IMR-90 (cell line): ENCODE measurements around the gene SPATA31E1. TPM values are rescaled to one million over a fixed set of nuclear protein-coding genes. Genes with fewer than 3 reads are reported as not detected.

Experiments
- ATAC-seq: fragments of 200-7000 bp; cut with Tn5 transposase; 2 replicates; pipeline ENCODE4 v1.9.1; 2020; ENCODE audit warnings: low read depth, mild to moderate bottlenecking, moderate library complexity
- BruUV-seq: library from RNA; stranded (reverse); fragments of 400-500 nt; replicated peaks from 2 replicates; lab custom pipeline; 2021; lab: Mats Ljungman, UMichigan
- CTCF ChIA-PET: fragments of 300-600 bp; formaldehyde crosslinking; extraction: SDS; loops from one replicate; lab custom pipeline; 2021; ENCODE audit warnings: antibody characterized with exemption; lab: Yijun Ruan, JAX
- POLR2A ChIA-PET: fragments of 300-600 bp; sonication (Branson Sonifier 250); formaldehyde crosslinking; loops from one replicate; lab custom pipeline; 2022; ENCODE audit warnings: antibody characterized with exemption; ENCODE audit not compliant: unreplicated experiment; lab: Charles Lee
- DNase-seq: peaks from one replicate; pipeline ENCODE4 v3.0.0; 2013
- H2AFZ ChIP-seq: replicated peaks from 2 replicates; pipeline ENCODE3; 2013; ENCODE audit warnings: low read length, mild to moderate bottlenecking; ENCODE audit not compliant: poor library complexity
- H2AK5ac ChIP-seq: 2 replicates; pipeline ENCODE4 v1.6.1; 2013; ENCODE audit warnings: low read depth, low read length, inconsistent platforms
- H2AK9ac ChIP-seq: replicated peaks from 2 replicates; pipeline ENCODE3; 2013; ENCODE audit warnings: mild to moderate bottlenecking, low read depth, low read length, moderate library complexity; ENCODE audit not compliant: poor library complexity
- H2BK120ac ChIP-seq: 2 replicates; pipeline ENCODE4 v1.6.1; 2013; ENCODE audit warnings: low read depth, low read length, inconsistent platforms
- H2BK15ac ChIP-seq: 3 replicates; pipeline ENCODE4 v1.6.1; 2013; ENCODE audit warnings: low read depth, low read length, inconsistent platforms
- H2BK20ac ChIP-seq: 2 replicates; pipeline ENCODE4 v1.6.1; 2013; ENCODE audit warnings: low read depth, mild to moderate bottlenecking, inconsistent platforms, low read length, moderate library complexity
- H2BK5ac ChIP-seq: 2 replicates; pipeline ENCODE4 v1.6.1; 2013; ENCODE audit warnings: mild to moderate bottlenecking, low read depth, low read length, inconsistent platforms; ENCODE audit not compliant: poor library complexity, severe bottlenecking
- H3K14ac ChIP-seq: replicated peaks from 2 replicates; pipeline ENCODE4 v1.6.1; 2013; ENCODE audit warnings: low read depth, low read length, inconsistent platforms
- H3K18ac ChIP-seq: 2 replicates; pipeline ENCODE4 v1.6.1; 2013; ENCODE audit warnings: low read depth, low read length, control low read depth
- H3K23ac ChIP-seq: 2 replicates; pipeline ENCODE4 v1.6.1; 2013; ENCODE audit warnings: low read depth, low read length, inconsistent platforms
- H3K27ac ChIP-seq: 2 replicates; pipeline ENCODE4 v1.5.1; 2013; ENCODE audit warnings: mild to moderate bottlenecking, control low read depth, low read length; ENCODE audit not compliant: insufficient read depth
- H3K27me3 ChIP-seq: 2 replicates; pipeline ENCODE4 v1.6.1; 2013; ENCODE audit warnings: low read length; ENCODE audit not compliant: control insufficient read depth, insufficient read depth
- H3K36me3 ChIP-seq: 2 replicates; pipeline ENCODE4 v1.6.1; 2013; ENCODE audit warnings: low read length, mixed read lengths; ENCODE audit not compliant: control insufficient read depth, insufficient read depth
- H3K4ac ChIP-seq: 2 replicates; pipeline ENCODE4 v1.6.1; 2013; ENCODE audit warnings: low read depth, low read length, inconsistent platforms
- H3K4me1 ChIP-seq: 2 replicates; pipeline ENCODE4 v1.6.1; 2013; ENCODE audit warnings: low read length, mixed read lengths; ENCODE audit not compliant: control insufficient read depth, insufficient read depth
- H3K4me2 ChIP-seq: 2 replicates; pipeline ENCODE4 v1.6.1; 2013; ENCODE audit warnings: low read depth, mild to moderate bottlenecking, control low read depth, low read length, moderate library complexity
- H3K4me3 ChIP-seq: 2 replicates; pipeline ENCODE4 v1.5.1; 2013; ENCODE audit warnings: low read depth, mild to moderate bottlenecking, control low read depth, low read length, moderate library complexity; ENCODE audit not compliant: insufficient read depth
- H3K56ac ChIP-seq: 2 replicates; pipeline ENCODE4 v1.6.1; 2013; ENCODE audit warnings: low read length, inconsistent platforms; ENCODE audit not compliant: insufficient read depth; ENCODE audit errors: extremely low read depth
- H3K79me1 ChIP-seq, 2 experiments: 2 replicates each; pipeline ENCODE4 v1.6.1; 2013; ENCODE audit warnings: low read length in 2 of 2, inconsistent platforms in 1 of 2, low read depth in 1 of 2
- H3K9ac ChIP-seq: 2 replicates; pipeline ENCODE4 v1.6.1; 2013; ENCODE audit warnings: low read depth, low read length, control low read depth
- H3K9me1 ChIP-seq: 2 replicates; pipeline ENCODE4 v1.6.1; 2013; ENCODE audit warnings: low read length, inconsistent platforms; ENCODE audit not compliant: insufficient read depth
- H3K9me3 ChIP-seq: 2 replicates; pipeline ENCODE4 v1.6.1; 2013; ENCODE audit warnings: low read length; ENCODE audit not compliant: control insufficient read depth, insufficient read depth
- H4K20me1 ChIP-seq: 2 replicates; pipeline ENCODE4 v1.6.1; 2013; ENCODE audit warnings: low read length, inconsistent platforms; ENCODE audit not compliant: insufficient read depth
- H4K5ac ChIP-seq: 2 replicates; pipeline ENCODE4 v1.6.1; 2013; ENCODE audit warnings: mild to moderate bottlenecking, low read depth, low read length, control low read depth
- H4K8ac ChIP-seq, 2 experiments: 2 replicates each; pipeline ENCODE4 v1.6.1; 2013; ENCODE audit warnings: low read depth in 2 of 2, low read length in 2 of 2, control low read depth in 1 of 2, inconsistent platforms in 1 of 2
- H4K91ac ChIP-seq: 2 replicates; pipeline ENCODE4 v1.6.1; 2013; ENCODE audit warnings: low read depth, low read length, inconsistent platforms; ENCODE audit not compliant: insufficient read depth
- MAZ ChIP-seq: IDR thresholded peaks from 2 replicates; pipeline ENCODE4 v1.6.1; 2012; ENCODE audit warnings: low read depth, mild to moderate bottlenecking, low read length, improper control_type of control experiment, moderate library complexity, borderline replicate concordance
- POLR2A ChIP-seq: IDR thresholded peaks from 2 replicates; pipeline ENCODE4 v1.6.1; 2012; ENCODE audit warnings: mild to moderate bottlenecking, low read depth, low read length
- RCOR1 ChIP-seq: IDR thresholded peaks from 2 replicates; pipeline ENCODE4 v1.6.1; 2012; ENCODE audit warnings: mild to moderate bottlenecking, low read length, improper control_type of control experiment; ENCODE audit not compliant: insufficient replicate concordance
- WGBS, 2 experiments: methylation state at CpG; one replicate each; pipeline versions ENCODE4 v1.1.5 to v1.1.7; 2013; ENCODE audit warnings: missing lambda C conversion rate in 2 of 2; ENCODE audit not compliant: insufficient read length in 1 of 2; ENCODE audit errors: extremely low coverage in 2 of 2; 5-methylcytosine and 5-hydroxymethylcytosine counted together
- dilution Hi-C: fragments of 300-500 bp; cut with HindIII; formaldehyde crosslinking; loops from one replicate; pipeline ENCODE4 v1.14.3; 2018; ENCODE audit warnings: low sequenced_read_pairs; ENCODE audit not compliant: unreplicated experiment
- in situ Hi-C: fragments of 300-500 bp; cut with MboI; formaldehyde crosslinking; loops from 3 replicates; pipeline ENCODE4 v1.14.3; 2019; ENCODE audit warnings: low sequenced_read_pairs, inconsistent platforms, mixed read lengths
- intact Hi-C: fragments of 100-400 bp; cut with micrococcal nuclease; formaldehyde crosslinking; loops from 2 replicates; pipeline ENCODE4 v1.10.0; 2022
- polyA plus RNA-seq, 3 experiments: library from polyadenylated mRNA; depleted of rRNA; stranded (reverse); fragments of >200 nt; gene quantifications; 2 replicates each; pipeline ENCODE4 v1.2.3, GENCODE V29; 2012; ENCODE audit warnings: low replicate concordance in 1 of 3
- total RNA-seq: library from RNA; depleted of rRNA; stranded (reverse); fragments of >200 nt; gene quantifications from 2 replicates; pipeline ENCODE4 v1.2.3, GENCODE V29; 2012

The SPATA31E1 gene
- total and polyA plus RNA-seq, 2 of the 4 experiments (the other 2 are of a cell fraction): 0.03 TPM; not detected in 1

- H3K79me1 ChIP-seq: no peaks in the 10 kb centered on the region
- H2AK9ac ChIP-seq: peak overlapping the region; percentile 3
- peak overlapping the region; percentile 16 for H2AFZ ChIP-seq
- H2BK5ac ChIP-seq: peak overlapping the region; percentile 29
- H2BK20ac ChIP-seq: peak overlapping the region; percentile 67
- H3K4ac ChIP-seq: peak overlapping the region; percentile 66; the same call in 1 of the 2 replicates
- H3K14ac ChIP-seq: peak overlapping the region; percentile 5; the same call in 1 of the 2 replicates
- peak overlapping the region; percentile 53 for H2AK5ac ChIP-seq
- CTCF ChIA-PET: no interaction called here
- 100% methylated on average over 1 of the region's 6 CpGs; no CpG with 5 or more reads in 1 of the 2 experiments for WGBS, 2 experiments
- H2BK120ac ChIP-seq: peak overlapping the region; percentile 57; the same call in 1 of the 2 replicates
- DNase-seq (no peak), ATAC-seq (no peak)
- dilution Hi-C loops (no loop called here), intact Hi-C loops (no loop called here), in situ Hi-C loops (no loop called here)
- H3K9me1 ChIP-seq: peaks cover 16% of the 10 kb centered on the region
- no peak overlapping the region for H3K56ac ChIP-seq
- no peaks in the 10 kb centered on the region for H3K36me3 ChIP-seq
- H4K8ac ChIP-seq: peak overlapping the region in 1 of 2 experiments; percentile 11; a peak in 2 of 4 replicates
- H3K23ac ChIP-seq: 0 out of 2 replicates have a peak overlapping the region, but pooled peaks have one; percentile 46
- H2BK15ac ChIP-seq: no peak overlapping the region
- H4K20me1 ChIP-seq: no peaks in the 10 kb centered on the region
- TF ChIP-seq RCOR1 (no peak), MAZ (no peak), POLR2A (no peak)
- H3K27ac ChIP-seq: no peak overlapping the region
- peak overlapping the region; percentile 50; the same call in 1 of the 2 replicates for H4K91ac ChIP-seq
- H3K18ac ChIP-seq: peak overlapping the region; percentile 37; the same call in 1 of the 2 replicates
- peaks cover 19% of the 10 kb centered on the region for H3K4me1 ChIP-seq
- H3K9me3 ChIP-seq: peaks cover 2% of the 10 kb centered on the region; the same call in 1 of the 2 replicates
- H3K4me3 ChIP-seq: no peak overlapping the region
- BruUV-seq: no TSS peak
- POLR2A ChIA-PET: no interaction called here
- H3K4me2 ChIP-seq: no peak overlapping the region
- no peaks in the 10 kb centered on the region for H3K27me3 ChIP-seq
- no peak overlapping the region for H4K5ac ChIP-seq
- H3K9ac ChIP-seq: no peak overlapping the region
These were observed 18.7 kb upstream of the SPATA31E1 start for GRCh38 chr9:87863882-87864465.
